ENCODE results near the gene VPS37C.
A peak's percentile ranks its signal among the peaks of the same experiment; 100 is the strongest.
"Not testable (repeated sequence)": the region's sequence is repeated elsewhere in the genome, so short reads cannot be mapped to it uniquely, and the experiment has no call there.

Gene VPS37C

DNA sequence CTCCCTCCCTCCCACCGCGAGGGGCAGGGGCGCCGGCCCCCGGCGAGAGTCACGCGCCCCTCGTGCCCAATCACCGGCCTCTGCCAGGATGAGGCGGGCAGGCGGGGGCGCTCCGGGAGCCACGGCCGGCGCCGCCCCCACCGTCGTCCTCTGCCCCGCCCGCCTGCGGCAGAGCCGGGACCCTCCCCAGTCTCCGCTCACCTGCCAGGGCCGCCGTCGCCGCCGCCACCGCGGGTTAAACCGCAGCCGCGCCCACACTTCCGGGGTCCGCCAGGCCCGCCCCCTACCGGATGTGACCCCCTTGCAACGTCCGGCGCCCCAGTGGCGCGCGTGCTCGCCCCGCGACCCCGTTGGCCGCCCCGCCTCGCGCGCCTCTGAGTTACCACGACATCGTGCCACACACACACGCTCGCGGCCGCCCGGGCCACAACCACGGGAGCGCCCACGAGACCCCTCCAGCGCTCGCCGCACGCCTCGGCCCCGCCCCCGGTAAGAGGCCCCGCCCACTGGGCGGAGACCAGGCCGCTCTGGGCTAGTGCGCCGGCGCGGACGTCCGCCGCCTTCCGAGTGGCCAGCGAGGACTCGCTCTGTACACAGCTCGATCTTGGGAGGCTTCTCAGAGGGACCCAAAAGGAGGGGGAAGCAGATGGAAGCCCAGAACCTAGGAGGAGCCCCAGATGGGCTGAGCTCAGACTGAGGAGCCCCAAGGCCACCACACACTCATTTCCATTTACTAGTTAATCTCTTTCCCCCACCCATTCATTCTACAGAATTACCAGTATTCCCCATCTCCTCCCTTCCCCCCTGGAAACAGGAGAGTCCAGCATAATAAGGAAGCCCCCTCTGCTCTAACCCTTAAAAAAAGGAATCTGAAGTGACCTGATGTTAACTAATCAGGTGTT is at the start of gene VPS37C:
Gene VPS37C, minus strand, starts transcription at position 237 of the 902 bp plus-strand sequence. CDS start 22,597 bp downstream, outside the sequence.
- DNase-seq, result peak; percentile 41 to 97 (median 87)

DNA sequence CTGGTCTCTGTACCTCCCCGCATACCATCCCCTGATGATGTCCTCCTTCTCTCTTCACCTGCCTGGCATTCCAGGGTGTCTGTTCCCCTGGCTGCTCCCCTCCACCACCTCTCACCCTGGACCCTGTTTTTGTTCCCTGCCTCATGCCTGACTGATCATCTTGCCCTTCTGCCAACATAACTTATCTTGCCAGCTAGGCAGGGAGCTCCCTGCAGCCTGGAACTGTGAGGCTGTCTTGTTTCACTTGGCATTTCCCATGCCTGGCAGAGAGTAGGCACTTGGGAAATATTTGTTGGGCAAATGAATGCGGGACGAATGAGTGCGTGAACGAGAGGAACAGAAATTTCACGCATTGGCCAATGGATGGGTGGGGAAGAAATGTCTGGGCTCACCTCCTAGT is 49.4 kb upstream of the VPS37C start:
- not testable (repeated sequence) for DNase-seq

GRCh38 chr11:61207636-61208310 is 46.5 kb upstream of the VPS37C start:
- not testable (repeated sequence) for DNase-seq

DNA sequence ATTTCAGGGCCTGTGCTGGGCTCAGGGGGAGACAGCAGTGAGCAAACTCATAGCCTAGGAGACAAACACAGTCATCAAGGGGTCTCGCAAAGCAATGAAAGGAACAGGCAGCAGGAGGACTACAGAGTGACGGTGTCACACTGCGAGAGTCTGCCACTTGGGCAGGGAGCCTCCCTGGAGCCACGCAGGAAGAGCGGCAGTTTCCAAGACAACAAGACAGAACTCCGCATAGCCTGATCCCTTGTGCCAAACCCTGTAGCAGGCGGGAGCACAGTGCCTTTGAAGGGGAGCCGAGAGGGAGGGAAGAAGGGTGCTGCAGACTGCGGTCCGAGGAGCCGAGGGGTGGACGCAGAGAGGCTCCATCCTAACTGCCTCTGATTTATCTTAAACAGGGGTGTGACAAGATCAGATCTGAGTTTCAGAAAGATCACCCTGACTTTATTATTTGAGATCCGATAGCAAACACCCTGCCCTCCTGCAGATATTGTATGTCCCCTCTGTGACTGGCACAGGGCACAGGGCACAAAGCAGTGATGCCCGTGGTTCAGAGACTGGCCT is 43.4 kb upstream of the VPS37C start:
- peak in 4 of 58 donors; percentile 1 to 7 (median 4) for DNase-seq

- not testable (repeated sequence) for DNase-seq
Observed at GRCh38 chr11:61203873-61204272, 42.6 kb upstream of the VPS37C start.

- not testable (repeated sequence) for DNase-seq
Observed at GRCh38 chr11:61202950-61203746, 41.9 kb upstream of the VPS37C start, which contains the start of gene PGA3. Gene PGA3 (plus strand): TSS chr11:61203515. CDS start chr11:61203565, 50 bp downstream.

- no peak for DNase-seq
Observed at GRCh38 chr11:61201476-61201875, 40.2 kb upstream of the VPS37C start.

GRCh38 chr11:61198948-61199523 is 37.8 kb upstream of the VPS37C start:
- DNase-seq, result no peak

- no peak for DNase-seq
Observed at GRCh38 chr11:61198361-61198760, 37.1 kb upstream of the VPS37C start.

GRCh38 chr11:61195719-61196118 is 34.5 kb upstream of the VPS37C start:
- DNase-seq, result no peak

- DNase-seq, result no peak
Observed at GRCh38 chr11:61194981-61195695, 33.9 kb upstream of the VPS37C start.

DNA sequence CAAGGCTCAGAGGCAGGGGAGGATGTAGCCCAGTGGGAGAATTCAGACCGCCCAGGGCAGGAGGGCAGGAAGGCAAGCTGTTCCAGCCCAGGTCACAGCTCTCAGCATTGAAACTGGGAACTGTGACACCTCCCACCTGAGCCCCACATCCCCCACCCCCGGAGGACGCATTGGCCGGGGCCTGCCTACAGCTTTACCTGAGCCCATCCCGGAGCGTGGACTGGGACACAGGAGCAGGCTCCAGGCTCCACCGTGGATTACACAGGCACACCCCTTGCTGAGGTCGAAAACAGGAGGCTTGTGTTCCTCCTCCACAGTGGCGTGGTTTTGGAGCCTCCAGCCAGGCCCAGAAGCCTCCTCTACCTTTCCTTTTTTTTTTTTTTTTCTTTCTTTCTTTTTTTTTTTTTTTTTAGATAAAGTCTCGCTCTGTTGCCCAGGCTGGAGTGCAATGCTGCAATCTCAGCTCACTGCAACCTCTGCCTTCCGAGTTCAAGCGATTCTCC is 33.0 kb upstream of the VPS37C start:
- no peak for DNase-seq

GRCh38 chr11:61193596-61193995 is 32.4 kb upstream of the VPS37C start:
- DNase-seq, result no peak

DNA sequence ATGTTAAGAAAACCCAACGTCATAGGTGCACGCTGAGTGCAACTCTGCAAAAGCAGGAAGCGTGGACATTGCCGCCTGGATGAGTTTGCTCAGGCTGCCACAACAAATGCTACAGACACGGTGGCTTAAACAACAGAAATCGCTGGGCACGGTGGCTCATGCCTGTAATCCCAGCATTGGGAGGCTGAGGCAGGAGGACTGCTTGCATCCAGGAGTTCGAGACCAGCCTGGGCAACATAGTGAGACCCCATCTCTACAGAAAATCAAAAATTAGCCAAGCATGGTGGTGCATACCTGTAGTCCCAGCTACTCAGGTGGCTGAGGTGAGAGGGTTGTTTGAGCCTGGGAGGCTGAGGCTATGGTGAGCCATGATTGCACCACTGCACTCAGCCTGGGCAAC is 28.7 kb upstream of the VPS37C start:
- DNase-seq, result no peak

DNA sequence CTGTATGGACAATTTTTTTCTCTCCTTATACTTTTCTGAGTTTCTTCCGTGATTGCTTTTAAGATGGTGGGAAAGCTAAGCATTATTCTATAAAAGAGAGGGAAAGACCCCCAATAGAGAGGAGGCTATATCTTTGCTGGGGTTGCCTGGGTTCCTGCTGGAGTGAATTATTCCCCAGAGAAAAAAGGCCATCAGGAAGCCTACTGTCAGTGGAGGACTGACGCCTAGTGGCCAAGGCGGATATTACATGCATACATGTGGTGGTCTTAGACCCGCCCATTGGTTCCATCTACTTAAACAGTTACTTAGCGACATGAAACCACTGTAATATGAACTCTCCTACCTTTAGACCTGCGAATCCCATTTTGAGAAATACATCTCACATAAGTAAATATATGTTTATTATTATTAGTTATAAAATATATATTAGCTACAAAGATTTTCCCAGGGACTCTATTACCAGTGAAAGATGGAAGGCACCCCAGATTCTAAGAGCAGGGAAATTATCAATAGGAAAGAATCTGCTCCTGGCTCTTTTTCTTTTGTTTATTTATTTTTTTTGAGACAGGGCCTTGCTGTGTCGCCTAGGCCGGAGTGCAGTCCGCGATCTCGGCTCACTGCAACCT is 26.4 kb upstream of the VPS37C start:
- peak in 43 of 58 donors; percentile 3 to 81 (median 26) for DNase-seq

- no peak for DNase-seq
Observed at GRCh38 chr11:61186504-61186903, 25.3 kb upstream of the VPS37C start.

DNA sequence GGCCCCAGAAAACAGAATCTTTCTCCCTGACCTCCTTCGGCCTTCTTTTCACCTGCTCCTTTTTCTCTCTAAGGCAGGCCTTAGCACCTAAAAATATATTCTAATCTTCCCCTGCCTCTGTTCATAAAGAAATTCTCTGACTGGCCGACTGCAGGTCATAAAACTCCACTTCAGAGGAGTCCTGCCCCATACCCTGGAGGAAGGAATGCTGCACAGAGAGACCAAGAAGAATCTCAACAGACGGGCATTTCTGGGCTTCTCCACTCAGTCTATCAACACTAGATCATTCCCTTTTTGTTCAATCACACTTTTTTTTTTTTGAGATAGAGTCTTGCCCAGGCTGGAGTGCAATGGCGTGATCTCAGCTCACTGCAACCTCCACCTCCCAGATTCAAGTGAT is 22.4 kb upstream of the VPS37C start:
- no peak for DNase-seq

GRCh38 chr11:61181489-61181888 is 20.3 kb upstream of the VPS37C start:
- no peak for DNase-seq

- DNase-seq, result not testable (repeated sequence)
Observed at GRCh38 chr11:61180205-61180604, 19.0 kb upstream of the VPS37C start.

Data from anterior cingulate cortex (tissue), 58 donors.